HL-60/S4 (cell line): Measurements from ENCODE around the gene CCSER1.
"Not testable (repeated sequence)": the region's sequence is repeated elsewhere in the genome, so short reads cannot be mapped to it uniquely, and the experiment has no call there.

Experiments used
- in situ Hi-C: fragments of 300-500 bp; cut with MboI; formaldehyde crosslinking; loops from 2 replicates; pipeline ENCODE4 v1.14.3; 2022; ENCODE audit warnings: low sequenced_read_pairs

The CCSER1 gene

DNA sequence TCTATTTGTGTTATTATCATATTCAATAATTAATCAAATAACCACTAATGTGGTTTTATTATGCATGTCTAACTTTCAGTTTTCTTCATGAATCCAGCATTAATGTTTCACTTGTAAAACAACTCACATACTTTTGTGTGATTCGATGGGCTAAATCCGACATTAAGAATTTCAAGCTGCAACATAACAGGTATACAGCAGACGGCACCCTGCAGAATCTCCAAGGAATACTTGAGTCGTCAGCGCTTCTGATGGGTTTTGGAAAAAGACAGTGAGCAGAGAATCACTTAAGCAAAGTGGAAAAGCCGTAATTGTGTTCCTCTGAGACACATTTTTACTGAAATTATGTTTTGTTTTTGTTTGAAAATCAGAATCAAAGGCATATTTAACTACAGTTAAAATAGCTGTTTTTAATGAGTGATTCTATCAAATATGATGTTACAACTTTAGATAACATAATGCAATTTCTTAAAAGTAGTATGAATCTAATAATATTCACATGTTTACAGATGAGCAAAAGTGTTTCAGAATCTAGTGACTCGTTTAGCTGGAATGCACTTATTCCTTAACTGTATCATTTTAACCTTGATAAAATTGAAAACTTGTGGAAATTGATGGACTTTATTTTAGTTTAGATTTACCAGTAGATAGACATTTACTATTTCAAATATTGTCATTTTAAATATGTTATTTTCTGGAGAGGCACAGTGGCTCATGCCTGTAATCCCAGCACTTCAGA, 514.8 kb downstream of the CCSER1 start:
- in situ Hi-C loops, result no loop called here

GRCh38 chr4:90643156-90643555, 516.0 kb downstream of the CCSER1 start:
- in situ Hi-C loops, result no loop called here

DNA sequence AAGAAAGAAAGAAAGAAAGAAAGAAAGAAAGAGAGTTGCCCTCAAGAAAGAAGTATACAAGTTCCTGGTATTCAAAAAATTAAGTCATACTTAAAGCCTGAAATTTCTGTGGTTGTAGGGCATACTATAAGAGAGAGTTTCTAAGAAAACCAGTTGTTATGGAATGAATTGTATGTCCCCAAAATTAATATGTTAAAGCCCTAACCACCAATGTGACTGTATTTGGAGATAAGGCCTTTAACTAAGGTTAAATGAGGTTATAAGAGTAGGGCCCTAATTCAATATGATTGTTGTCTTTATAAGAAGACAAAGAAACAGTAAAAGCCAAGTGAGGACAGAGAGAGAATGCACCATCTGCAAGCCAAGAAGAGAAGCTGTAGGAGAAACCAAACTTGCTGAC, 521.1 kb downstream of the CCSER1 start:
- in situ Hi-C loops, result no loop called here

GRCh38 chr4:90648791-90649190, 521.6 kb downstream of the CCSER1 start:
- in situ Hi-C loops, result no loop called here

DNA sequence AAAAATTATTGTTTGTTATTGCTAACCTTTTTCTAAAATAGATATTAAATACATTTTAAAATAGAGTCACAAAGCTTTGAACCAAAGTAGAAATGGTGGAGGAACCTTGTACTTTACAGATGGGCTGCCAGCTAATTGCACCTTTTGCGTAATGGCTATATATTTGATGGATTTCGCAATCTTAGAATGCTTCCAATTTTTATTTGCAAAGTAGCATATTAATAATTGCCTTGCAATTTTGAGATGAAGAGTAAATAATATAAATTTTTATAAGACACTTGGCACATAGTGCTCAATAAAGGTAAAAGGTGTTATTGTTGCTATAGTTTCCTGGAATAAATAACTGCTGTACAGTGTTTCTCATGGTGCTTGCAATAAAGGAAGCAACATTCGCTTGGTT, 533.5 kb downstream of the CCSER1 start:
- in situ Hi-C loops, result no loop called here

- in situ Hi-C loops, result no loop called here
Observed at GRCh38 chr4:90670183-90670582, 543.0 kb downstream of the CCSER1 start.

DNA sequence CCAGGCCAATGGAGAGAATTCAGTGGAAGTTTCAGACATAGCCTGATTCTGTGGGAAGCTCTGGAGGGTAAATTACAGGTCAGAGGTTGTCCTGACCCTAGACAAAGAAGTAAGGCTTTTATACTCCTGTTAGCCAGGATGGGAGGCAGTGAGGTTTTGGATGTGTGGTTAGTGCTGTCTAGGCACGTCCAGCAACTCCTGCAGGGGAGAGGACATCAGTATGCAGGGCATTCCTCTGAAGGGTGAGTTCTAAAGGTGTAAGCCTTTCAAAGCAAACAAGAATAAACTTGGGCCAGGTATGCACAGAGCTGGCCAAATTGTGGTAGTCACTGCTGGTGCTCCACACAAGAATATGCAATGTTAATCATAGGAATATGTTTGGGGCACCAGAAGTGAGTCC, 562.5 kb downstream of the CCSER1 start:
- in situ Hi-C loops, result no loop called here

GRCh38 chr4:90695411-90695810, 568.2 kb downstream of the CCSER1 start:
- in situ Hi-C loops, result no loop called here

DNA sequence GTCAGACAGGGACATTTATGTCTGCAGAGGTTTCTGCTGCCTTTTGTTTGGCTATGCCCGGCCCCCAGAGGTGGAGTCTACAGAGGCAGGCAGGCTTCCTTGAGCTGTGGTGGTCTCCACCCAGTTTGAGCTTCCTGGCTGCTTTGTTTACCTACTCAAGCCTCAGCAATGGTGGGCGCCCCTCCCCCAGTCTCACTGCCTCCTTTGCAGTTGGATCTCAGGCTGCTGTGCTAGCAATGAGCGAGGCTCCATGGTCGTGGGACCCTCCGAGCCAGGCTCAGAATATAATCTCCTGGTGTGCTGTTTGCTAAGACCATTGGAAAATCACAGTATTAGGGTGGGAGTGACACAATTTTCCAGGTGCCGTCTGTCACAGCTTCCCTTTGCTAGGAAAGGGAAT, 578.3 kb downstream of the CCSER1 start:
- in situ Hi-C loops, result not testable (repeated sequence)

DNA sequence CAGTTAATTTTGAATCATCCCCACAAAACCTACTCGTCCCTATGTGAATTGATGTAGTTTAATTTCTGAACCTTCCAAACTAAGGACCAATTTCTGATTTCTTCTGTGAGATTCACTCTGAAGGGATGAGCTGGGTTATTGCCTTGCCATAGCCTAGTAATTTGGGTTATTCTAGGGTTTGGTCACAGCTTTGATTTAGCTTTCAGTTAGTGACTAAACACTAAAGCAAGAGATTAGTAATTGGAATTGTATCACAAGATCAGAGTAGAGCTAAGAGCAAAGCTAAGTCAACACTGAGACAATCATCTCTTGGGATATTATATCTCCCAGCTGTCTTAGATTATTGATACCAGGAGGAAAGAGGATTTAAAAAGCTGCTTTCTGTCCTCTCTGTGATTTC, 588.0 kb downstream of the CCSER1 start:
- in situ Hi-C loops, result no loop called here

GRCh38 chr4:90718931-90719330, 591.7 kb downstream of the CCSER1 start:
- in situ Hi-C loops, result no loop called here

DNA sequence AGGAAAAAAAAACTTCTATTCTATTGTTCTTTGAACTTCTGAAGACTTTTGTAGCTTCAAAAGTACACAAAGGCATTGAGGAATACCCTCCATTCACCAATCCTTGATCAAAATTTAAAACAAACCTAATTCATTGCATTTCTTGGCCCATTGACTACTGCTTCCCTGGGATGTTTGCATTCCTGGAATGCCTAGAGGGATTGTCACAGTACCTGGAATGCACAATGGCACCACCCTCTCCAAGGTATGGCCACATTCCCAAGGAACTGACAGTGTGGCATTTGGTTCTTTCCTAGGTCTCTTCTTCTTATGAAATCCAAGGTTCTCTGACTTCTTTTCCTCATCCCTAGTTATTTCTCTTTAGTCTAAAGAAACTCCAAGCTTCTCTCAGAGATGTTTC, 600.7 kb downstream of the CCSER1 start:
- in situ Hi-C loops, result no loop called here

DNA sequence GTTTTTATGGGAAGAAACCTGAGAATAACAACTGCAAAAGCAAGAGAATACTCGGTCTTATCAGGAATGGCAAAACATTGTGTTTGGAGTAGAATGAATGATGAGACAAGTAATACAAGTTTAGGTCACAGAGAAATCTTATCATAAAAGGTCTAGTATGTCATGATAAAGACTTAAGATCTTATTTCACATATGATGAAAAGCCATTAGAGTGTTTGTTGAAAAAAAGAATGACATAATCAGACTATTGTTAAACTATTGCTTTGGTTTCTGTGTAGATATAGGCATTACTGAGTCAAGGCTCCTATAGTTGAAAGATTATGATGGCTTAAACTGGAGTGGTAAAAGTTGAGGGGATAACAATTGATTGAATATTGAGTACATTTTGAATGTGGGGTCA, 603.6 kb downstream of the CCSER1 start:
- in situ Hi-C loops, result no loop called here

DNA sequence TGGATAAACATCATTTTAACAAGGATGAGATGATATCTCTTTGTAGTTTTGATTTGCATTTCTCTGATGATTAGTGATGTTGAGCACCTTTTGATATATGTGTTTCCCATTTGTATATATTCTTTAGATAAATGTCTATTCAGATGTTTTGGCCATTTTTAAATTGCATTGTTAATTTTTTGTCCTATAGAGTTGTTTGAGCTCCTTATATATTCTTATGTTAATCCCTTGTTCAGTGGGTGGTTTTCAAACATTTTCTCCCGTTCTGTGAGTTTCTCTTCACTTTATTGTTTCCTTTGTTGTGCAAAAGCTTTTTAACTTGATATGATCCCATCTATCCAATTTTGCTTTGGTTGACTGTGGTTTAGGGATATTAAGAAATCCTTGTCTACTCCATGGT, 606.0 kb downstream of the CCSER1 start:
- in situ Hi-C loops, result no loop called here

DNA sequence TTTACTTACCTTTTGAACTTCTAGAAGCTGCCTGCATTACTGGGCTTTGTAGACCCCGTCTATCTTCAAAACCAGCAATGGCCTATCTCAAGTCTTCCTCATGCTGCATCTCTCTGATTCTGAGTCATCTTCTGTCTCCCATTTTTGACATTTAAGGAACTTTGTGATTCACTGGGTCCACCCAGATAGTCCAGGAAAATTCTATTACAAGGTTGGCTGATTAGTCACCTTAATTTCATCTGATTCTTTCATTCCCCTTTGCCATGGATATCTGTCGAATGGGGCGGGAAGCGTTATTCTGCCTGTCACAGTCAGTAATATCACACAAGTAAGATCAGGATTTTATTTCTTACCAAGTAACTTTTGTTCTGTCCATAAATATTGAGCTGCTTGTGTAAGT, 618.0 kb downstream of the CCSER1 start:
- in situ Hi-C loops, result no loop called here

- in situ Hi-C loops, result no loop called here
Observed at GRCh38 chr4:90753068-90753467, 625.9 kb downstream of the CCSER1 start.

DNA sequence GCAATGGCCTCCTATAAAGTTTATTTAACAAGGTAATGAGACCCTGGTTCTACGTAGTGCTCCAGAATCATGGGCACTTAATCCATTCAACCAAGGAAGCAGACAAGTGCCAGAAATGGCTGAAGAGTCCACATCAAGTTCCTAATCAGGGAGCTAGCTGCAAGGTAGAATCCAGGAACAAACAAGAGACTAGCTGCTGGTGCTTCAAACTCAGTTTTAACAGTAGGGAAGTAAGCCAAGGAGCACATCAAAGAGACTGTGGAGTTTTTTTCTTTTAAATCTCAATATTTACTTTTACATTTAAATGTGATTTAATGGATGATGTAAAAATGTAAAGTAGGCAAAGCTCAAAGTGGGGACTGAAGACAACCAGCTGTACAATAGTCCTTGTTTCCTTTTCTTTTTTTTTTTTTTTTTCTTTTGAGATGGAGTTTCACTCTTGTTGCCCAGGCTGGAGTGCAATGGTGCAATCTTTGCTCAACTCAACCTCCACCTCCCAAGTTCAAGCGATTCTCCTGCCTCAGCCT, 630.4 kb downstream of the CCSER1 start:
- in situ Hi-C loops, result no loop called here

GRCh38 chr4:90760059-90760458, 632.9 kb downstream of the CCSER1 start:
- in situ Hi-C loops, result no loop called here

DNA sequence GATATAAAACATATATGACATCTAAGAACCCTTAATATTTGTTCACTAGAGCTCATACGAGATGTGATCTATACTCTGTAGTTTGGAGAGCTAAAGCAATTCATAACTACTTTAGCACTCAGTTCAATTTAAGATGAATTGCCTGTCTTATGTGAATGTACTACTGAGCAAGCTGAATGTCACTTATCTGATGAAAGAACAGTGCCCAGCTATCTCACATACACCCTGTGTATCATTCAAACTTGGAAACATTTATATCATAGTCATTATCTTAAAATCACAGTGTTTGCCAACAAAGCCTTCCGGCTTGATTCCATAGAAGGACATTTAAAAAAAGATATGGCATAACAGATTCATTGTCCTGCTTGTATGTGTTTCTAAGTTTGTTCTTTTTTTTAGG, 639.6 kb downstream of the CCSER1 start:
- in situ Hi-C loops, result no loop called here

GRCh38 chr4:90769251-90769650, 642.1 kb downstream of the CCSER1 start:
- in situ Hi-C loops, result no loop called here

DNA sequence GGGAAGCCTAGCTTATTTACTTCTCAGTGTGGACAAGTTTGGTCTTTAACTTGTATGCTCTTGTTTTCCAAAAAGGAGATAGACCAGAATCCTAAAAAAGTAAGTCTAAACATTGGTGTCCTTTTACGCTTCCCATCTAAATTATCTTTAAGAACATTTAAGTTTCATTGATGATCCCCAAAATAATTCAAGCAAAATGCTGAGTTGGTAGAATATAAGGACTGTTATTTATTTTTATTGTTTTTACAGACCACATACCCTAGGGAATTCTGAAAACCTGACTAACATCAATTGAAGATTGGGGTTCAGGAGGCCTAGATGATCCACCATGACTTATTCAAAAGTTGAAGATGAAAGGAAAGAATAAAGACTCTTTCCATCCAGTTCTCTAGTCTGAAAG, 653.0 kb downstream of the CCSER1 start:
- in situ Hi-C loops, result no loop called here

GRCh38 chr4:90786602-90787001, 659.4 kb downstream of the CCSER1 start:
- in situ Hi-C loops, result no loop called here

DNA sequence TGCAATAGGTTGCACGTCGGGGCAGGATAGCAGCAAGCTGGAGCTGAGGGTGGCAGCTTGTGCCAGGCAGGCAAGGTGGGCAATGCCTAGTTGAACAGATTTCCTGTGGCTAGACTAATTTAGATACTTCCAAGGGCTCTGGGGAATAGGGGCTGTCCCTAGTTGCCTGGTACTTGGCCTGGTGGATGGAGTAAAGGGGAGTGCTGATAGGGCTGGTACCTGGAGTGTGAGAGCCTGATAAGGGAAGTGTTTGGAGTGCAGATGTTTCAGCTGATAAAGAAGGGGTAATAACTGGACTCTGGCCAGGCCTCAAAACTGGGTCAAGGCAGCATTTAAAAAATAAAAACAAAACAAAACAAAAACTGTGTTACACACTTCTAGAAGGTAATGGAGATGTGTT, 665.5 kb downstream of the CCSER1 start:
- in situ Hi-C loops, result no loop called here
